ENCODE results near the gene ITGA6.

The ITGA6 gene

GRCh38 chr2:172427256-172427989 lies at the start of gene ITGA6:
ITGA6 (plus strand) TSS chr2:172427586.
- TF ChIP-seq L3MBTL2 (conservative IDR thresholded peaks at IDR 0.05) (peak; percentile 43; the same call in 1 of the 2 replicates), FOXK2 (IDR thresholded peaks at IDR 0.05) (no peak), NFRKB (IDR thresholded peaks at IDR 0.05) (no peak)
- DNase-seq (ENCODE audit: extremely low spot score), result peak; percentile 76
- ChIA-PET POLR2A (interaction anchor here (1.3 to 1.7 kb wide), 4 partner anchors 11 to 193 kb away, joined by 3 to 8 read pairs (median 4); no protein-coding TSS in a partner anchor), CTCF (interaction anchor here (0.7 to 2.4 kb wide), 3 partner anchors 31 to 194 kb away, joined by 3 to 13 read pairs (median 3); no protein-coding TSS in a partner anchor)

GRCh38 chr2:172380436-172381274 lies 46.7 kb upstream of the ITGA6 start:
- TF ChIP-seq TARDBP (IDR thresholded peaks at IDR 0.05) (no peak), HDGF (IDR thresholded peaks at IDR 0.05; ENCODE audit: borderline replicate concordance) (no peak)
- CTCF ChIA-PET, result no interaction called here
- no peak for DNase-seq (ENCODE audit: extremely low spot score)
- POLR2A ChIA-PET, result no interaction called here

- ChIA-PET CTCF (no interaction called here), POLR2A (no interaction called here)
- no peak for DNase-seq (ENCODE audit: extremely low spot score)
- TF ChIP-seq PKNOX1 (IDR thresholded peaks at IDR 0.05), result no peak
- TF ChIP-seq CTBP1 (IDR thresholded peaks at IDR 0.05; ENCODE audit: borderline replicate concordance), result no peak
- no peak for TF ChIP-seq ELF4 (IDR thresholded peaks at IDR 0.05)
- no peak for TF ChIP-seq TARDBP (IDR thresholded peaks at IDR 0.05)
- no peak for TF ChIP-seq FOXA1 (IDR thresholded peaks at IDR 0.05)
- no peak for TF ChIP-seq NFRKB (IDR thresholded peaks at IDR 0.05)
- no peak for TF ChIP-seq SUZ12 (IDR thresholded peaks at IDR 0.05)
- TF ChIP-seq ARNT (IDR thresholded peaks at IDR 0.05), result no peak
- no peak for TF ChIP-seq SP1 (IDR thresholded peaks at IDR 0.05)
- no peak for TF ChIP-seq L3MBTL2 (conservative IDR thresholded peaks at IDR 0.05)
- TF ChIP-seq HDGF (IDR thresholded peaks at IDR 0.05; ENCODE audit: borderline replicate concordance), result no peak
- TF ChIP-seq ZNF384 (IDR thresholded peaks at IDR 0.05), result no peak
- no peak for TF ChIP-seq FOXM1 (IDR thresholded peaks at IDR 0.05; ENCODE audit: borderline replicate concordance)
- no peak for TF ChIP-seq BHLHE40 (IDR thresholded peaks at IDR 0.05; ENCODE audit: borderline replicate concordance)
- TF ChIP-seq LEF1 (IDR thresholded peaks at IDR 0.05; ENCODE audit: borderline replicate concordance), result no peak
- TF ChIP-seq FOXK2 (IDR thresholded peaks at IDR 0.05), result no peak
Measured at GRCh38 chr2:172381275-172382027, 45.9 kb upstream of the ITGA6 start.

GRCh38 chr2:172387361-172387760 lies 40.0 kb upstream of the ITGA6 start:
- POLR2A ChIA-PET, result no interaction called here
- DNase-seq (ENCODE audit: extremely low spot score), result no peak
- CTCF ChIA-PET, result no interaction called here
- no peak for TF ChIP-seq SUZ12 (IDR thresholded peaks at IDR 0.05)

GRCh38 chr2:172389685-172390339 lies 37.6 kb upstream of the ITGA6 start:
- POLR2A ChIA-PET, result no interaction called here
- no peak for TF ChIP-seq ELF4 (IDR thresholded peaks at IDR 0.05)
- no peak for TF ChIP-seq FOXK2 (IDR thresholded peaks at IDR 0.05)
- TF ChIP-seq TARDBP (IDR thresholded peaks at IDR 0.05), result no peak
- no peak for TF ChIP-seq ZNF384 (IDR thresholded peaks at IDR 0.05)
- TF ChIP-seq HDGF (IDR thresholded peaks at IDR 0.05; ENCODE audit: borderline replicate concordance), result no peak
- TF ChIP-seq L3MBTL2 (conservative IDR thresholded peaks at IDR 0.05), result no peak
- no peak for TF ChIP-seq NFRKB (IDR thresholded peaks at IDR 0.05)
- no peak for TF ChIP-seq LEF1 (IDR thresholded peaks at IDR 0.05; ENCODE audit: borderline replicate concordance)
- no peak for TF ChIP-seq PKNOX1 (IDR thresholded peaks at IDR 0.05)
- no peak for TF ChIP-seq BHLHE40 (IDR thresholded peaks at IDR 0.05; ENCODE audit: borderline replicate concordance)
- TF ChIP-seq FOXA1 (IDR thresholded peaks at IDR 0.05), result no peak
- no peak for TF ChIP-seq FOXM1 (IDR thresholded peaks at IDR 0.05; ENCODE audit: borderline replicate concordance)
- no peak for TF ChIP-seq SP1 (IDR thresholded peaks at IDR 0.05)
- TF ChIP-seq CTBP1 (IDR thresholded peaks at IDR 0.05; ENCODE audit: borderline replicate concordance), result no peak
- no peak for TF ChIP-seq SUZ12 (IDR thresholded peaks at IDR 0.05)
- DNase-seq (ENCODE audit: extremely low spot score), result no peak
- CTCF ChIA-PET, result no interaction called here

GRCh38 chr2:172394002-172394401 lies 33.4 kb upstream of the ITGA6 start:
- TF ChIP-seq SP1 (IDR thresholded peaks at IDR 0.05) (no peak), NFRKB (IDR thresholded peaks at IDR 0.05) (no peak), ELF4 (IDR thresholded peaks at IDR 0.05) (no peak), HDGF (IDR thresholded peaks at IDR 0.05; ENCODE audit: borderline replicate concordance) (no peak), CTBP1 (IDR thresholded peaks at IDR 0.05; ENCODE audit: borderline replicate concordance) (no peak), FOXA1 (IDR thresholded peaks at IDR 0.05) (no peak), FOXM1 (IDR thresholded peaks at IDR 0.05; ENCODE audit: borderline replicate concordance) (no peak), LEF1 (IDR thresholded peaks at IDR 0.05; ENCODE audit: borderline replicate concordance) (no peak), FOXK2 (IDR thresholded peaks at IDR 0.05) (no peak), L3MBTL2 (conservative IDR thresholded peaks at IDR 0.05) (no peak), BHLHE40 (IDR thresholded peaks at IDR 0.05; ENCODE audit: borderline replicate concordance) (no peak), PKNOX1 (IDR thresholded peaks at IDR 0.05) (no peak), ARNT (IDR thresholded peaks at IDR 0.05) (no peak), ZNF384 (IDR thresholded peaks at IDR 0.05) (no peak), SUZ12 (IDR thresholded peaks at IDR 0.05) (no peak)
- POLR2A ChIA-PET, result no interaction called here
- no peak for DNase-seq (ENCODE audit: extremely low spot score)
- CTCF ChIA-PET, result no interaction called here

Measured in HEK293T (cell line).